ENCODE measurements around the gene NKX1-1.

NKX1-1 gene

DNA sequence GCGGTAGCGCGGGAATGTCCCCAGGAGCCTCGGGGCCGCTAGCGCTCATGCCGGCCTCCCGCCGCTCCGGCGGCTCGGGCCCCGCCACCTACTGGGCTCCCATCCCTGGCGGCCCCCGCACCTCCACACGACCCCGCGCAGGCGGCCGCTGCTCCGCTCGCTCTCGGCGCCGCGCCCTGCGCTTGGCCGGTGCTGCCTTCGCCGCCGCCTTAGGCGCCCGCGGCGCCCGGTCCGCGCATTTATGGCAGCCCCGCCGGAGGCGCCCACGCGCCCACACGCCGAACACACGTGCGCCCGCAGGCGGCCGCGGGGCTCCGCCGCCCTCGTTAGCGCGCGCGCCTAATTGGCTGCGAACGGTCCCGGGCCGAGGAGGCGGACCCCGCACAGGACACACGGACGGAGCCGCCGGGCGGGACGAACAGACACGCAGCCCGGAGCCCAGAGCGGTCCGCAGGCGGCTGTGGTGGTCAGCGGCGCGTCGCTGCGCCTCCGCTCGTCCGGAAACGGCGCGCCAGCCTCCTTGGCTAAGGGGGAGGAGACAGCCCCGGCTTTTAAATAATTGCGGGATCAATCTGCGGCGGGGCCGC is at the start of gene NKX1-1:
Gene NKX1-1, minus strand, starts transcription at position 49 of the 587 bp plus-strand sequence. Its CDS starts 0 bp downstream, at position 49.
- no peak within 1 kb of the TSS for H3K4me3 ChIP-seq (replicated peaks; ENCODE audit: low read depth, low read length)
- no peak for DNase-seq (ENCODE audit: low read depth)
- TF ChIP-seq, protein P1, sequence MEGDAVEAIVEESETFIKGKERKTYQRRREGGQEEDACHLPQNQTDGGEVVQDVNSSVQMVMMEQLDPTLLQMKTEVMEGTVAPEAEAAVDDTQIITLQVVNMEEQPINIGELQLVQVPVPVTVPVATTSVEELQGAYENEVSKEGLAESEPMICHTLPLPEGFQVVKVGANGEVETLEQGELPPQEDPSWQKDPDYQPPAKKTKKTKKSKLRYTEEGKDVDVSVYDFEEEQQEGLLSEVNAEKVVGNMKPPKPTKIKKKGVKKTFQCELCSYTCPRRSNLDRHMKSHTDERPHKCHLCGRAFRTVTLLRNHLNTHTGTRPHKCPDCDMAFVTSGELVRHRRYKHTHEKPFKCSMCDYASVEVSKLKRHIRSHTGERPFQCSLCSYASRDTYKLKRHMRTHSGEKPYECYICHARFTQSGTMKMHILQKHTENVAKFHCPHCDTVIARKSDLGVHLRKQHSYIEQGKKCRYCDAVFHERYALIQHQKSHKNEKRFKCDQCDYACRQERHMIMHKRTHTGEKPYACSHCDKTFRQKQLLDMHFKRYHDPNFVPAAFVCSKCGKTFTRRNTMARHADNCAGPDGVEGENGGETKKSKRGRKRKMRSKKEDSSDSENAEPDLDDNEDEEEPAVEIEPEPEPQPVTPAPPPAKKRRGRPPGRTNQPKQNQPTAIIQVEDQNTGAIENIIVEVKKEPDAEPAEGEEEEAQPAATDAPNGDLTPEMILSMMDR (IDR thresholded peaks at IDR 0.05; ENCODE audit: low read length, missing control alignments) = no peak

DNA sequence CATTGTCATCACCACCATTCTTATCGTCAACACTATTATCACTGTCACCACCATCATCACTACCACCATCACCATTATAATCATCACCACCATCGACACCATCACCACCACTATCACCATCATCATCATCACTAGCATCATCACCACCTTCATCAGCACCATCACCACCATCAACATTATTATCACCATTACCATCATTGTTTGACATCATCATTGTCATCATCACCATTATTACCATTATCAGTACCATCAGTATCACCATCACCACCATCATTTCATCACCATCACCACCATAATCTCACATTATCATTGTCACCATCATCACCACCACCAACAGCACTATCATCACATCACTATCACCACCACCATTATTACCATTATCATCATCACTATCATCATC is 47.5 kb upstream of the NKX1-1 start:
- no peak overlapping the region for H3K4me3 ChIP-seq (replicated peaks; ENCODE audit: low read depth, low read length)
- no peak for DNase-seq (ENCODE audit: low read depth)
- TF ChIP-seq, protein P1 (IDR thresholded peaks at IDR 0.05; ENCODE audit: low read length, missing control alignments) = no peak

DNA sequence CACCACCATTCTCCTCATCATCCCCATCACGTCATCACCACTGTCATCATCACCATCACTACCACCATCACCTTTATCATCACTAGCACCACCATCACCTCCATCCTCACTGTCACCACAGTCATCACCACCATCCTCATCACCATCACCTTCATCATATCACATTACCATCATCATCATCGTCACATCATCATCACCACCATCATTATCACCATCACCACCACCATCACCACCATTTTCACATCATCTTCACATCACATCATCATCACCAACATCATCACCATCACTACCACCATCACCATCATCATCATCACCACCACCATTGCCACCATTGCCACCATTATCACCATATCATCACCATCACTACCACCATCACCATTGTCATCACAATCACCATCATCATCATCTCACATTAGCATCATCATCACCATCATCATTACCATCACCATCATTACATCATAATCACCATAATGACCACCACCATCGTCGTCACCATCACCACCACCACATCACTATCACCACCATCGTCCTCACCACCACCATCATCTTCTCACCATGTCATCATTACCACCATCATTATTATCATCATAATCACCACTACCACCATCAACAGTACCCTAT is 46.3 kb upstream of the NKX1-1 start:
- no peak for DNase-seq (ENCODE audit: low read depth)
- H3K4me3 ChIP-seq (replicated peaks; ENCODE audit: low read depth, low read length) = no peak overlapping the region
- TF ChIP-seq, protein P1 (IDR thresholded peaks at IDR 0.05; ENCODE audit: low read length, missing control alignments) = no peak

DNA sequence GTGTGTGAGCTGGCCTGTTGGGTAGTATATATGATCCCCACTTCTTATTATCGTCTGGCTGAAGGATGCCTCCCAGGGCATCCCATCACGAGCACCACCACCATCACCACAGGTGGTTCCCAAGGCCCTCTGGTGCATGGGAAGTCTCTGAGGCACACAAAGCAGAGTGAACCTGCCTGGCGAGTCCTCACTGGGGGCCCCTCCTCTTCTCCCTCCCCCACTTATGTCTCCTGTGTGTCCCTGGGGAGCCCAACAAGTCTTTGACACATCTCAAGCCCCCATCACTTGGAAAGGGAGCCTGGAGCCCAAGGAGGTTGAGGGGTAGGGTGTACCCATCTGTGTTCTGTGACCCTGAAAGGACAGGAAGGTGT is 45.5 kb upstream of the NKX1-1 start:
- H3K4me3 ChIP-seq (replicated peaks; ENCODE audit: low read depth, low read length) = no peak overlapping the region
- DNase-seq (ENCODE audit: low read depth) = no peak
- TF ChIP-seq, protein P1 (IDR thresholded peaks at IDR 0.05; ENCODE audit: low read length, missing control alignments) = no peak

DNA sequence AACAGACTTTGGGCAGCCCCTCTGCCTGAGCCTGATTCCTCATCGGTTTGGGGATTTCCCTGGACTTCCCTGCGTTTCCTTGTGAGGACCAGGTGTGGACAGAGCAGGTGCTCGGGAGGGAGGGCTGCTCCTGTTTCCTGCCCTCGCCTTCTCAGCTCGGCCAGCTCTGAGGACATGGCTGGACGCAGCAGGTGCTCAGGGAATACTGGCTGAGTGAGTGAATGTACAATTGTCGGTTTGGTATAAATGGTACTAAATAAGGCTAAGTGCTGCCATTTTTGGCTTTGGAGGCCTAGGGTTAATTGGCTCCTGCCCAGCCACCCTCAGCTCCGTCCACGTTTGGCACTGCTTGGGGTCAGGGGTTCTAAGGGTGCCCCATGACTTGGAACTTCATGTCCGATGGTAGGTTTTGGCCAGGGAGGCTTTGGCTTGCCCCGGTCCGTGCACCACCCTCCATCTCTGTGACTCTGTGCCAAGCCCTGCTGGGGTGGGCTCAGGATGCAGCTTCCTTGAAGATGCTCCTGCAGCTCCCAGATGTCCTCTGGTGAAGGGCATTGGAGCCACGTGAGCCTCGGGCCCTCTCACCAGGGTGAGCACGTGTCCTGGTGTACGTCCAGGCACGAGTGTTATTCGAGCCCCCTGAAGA is 45.0 kb upstream of the NKX1-1 start:
- no peak overlapping the region for H3K4me3 ChIP-seq (replicated peaks; ENCODE audit: low read depth, low read length)
- TF ChIP-seq, protein P1 (IDR thresholded peaks at IDR 0.05; ENCODE audit: low read length, missing control alignments) = no peak
- DNase-seq (ENCODE audit: low read depth) = no peak

DNA sequence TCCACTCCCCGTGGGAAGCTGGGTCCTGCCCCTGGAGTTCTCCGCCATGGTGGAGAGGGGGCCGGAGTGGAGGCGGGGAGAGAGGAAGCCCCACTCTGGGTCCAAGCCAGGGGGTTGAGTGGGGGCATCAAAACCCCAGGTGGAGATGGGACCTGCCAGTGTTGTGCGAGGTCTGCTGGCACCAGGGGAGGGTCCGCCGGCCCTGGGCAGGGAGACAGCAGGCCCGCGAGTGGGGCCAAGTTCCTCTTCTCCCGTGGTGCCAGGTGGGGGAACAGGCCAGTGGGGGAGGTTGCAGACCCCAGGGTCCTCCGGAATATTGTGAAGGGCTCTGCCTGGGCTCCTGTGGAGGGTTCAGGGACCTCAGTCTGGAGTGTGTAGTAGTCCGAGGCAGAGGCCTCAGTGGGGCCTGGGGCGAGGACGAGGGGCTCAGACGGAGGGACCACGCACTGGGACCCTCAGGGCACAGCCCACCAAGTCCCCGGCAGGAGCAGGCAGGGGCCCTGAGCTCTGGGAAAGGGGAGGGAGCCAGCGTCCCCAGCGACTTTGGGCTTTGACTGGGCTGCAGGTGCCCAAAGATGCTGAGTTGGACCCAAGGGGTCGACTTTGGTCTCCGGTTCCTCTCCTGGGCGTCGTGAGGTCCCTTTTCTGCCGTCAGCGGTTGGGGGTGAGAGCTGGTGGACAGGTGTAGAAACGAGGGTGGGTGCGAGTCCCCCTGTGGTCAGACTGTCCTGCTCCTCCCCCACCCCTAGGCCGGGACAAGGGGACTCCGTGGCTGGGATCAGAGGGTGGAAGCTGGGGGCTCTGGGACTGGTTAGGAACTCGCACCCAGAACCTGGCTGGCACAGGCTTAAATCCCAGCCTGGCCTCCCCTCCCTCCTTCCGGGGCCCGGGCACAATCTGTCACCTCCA is 43.8 kb upstream of the NKX1-1 start:
- TF ChIP-seq, protein P1 (IDR thresholded peaks at IDR 0.05; ENCODE audit: low read length, missing control alignments) = no peak
- no peak for DNase-seq (ENCODE audit: low read depth)
- no peak overlapping the region for H3K4me3 ChIP-seq (replicated peaks; ENCODE audit: low read depth, low read length)
